HepG2 (cell line): ENCODE measurements around the gene CHEK2. TPM values are rescaled to one million over a fixed set of nuclear protein-coding genes. Genes with fewer than 3 reads are reported as not detected.

ENCODE experiments used
- ATAC-seq: fragments of 200-7000 bp; cut with Tn5 transposase; 3 replicates; pipeline ENCODE4 v1.9.1; 2020; ENCODE audit warnings: mild to moderate bottlenecking, moderate library complexity
- BruUV-seq: library from RNA; stranded (reverse); fragments of 400-500 nt; replicated peaks from 2 replicates; lab custom pipeline; 2021; lab: Mats Ljungman, UMichigan
- CTCF ChIA-PET: fragments of 300-600 bp; formaldehyde crosslinking; extraction: SDS; loops from one replicate; lab custom pipeline; 2021; ENCODE audit warnings: low total read pairs, inconsistent platforms, low intra/inter-chr PET ratio; lab: Yijun Ruan, JAX
- POLR2A ChIA-PET: fragments of 350-600 bp; sonication (Branson Sonifier 250); formaldehyde crosslinking; loops from one replicate; lab custom pipeline; 2020; ENCODE audit warnings: antibody characterized with exemption, inconsistent platforms; lab: Yijun Ruan, JAX
- DNase-seq: peaks from one replicate; pipeline ENCODE4 v3.0.0-alpha.2; 2015; ENCODE audit warnings: low spot score
- FAIRE-seq: peaks from 3 replicates; lab custom pipeline; 2011; peaks lifted over from hg19 to GRCh38; lab: Jason Lieb, UNC
- H2AFZ ChIP-seq: one replicate; pipeline ENCODE4 v1.6.1; 2011; ENCODE audit warnings: low read length, inconsistent platforms
- H3K27ac ChIP-seq: fragments of 300-600 bp; 3 replicates; pipeline ENCODE4 v1.8.0; 2011; ENCODE audit warnings: mixed run types, mild to moderate bottlenecking, mixed read lengths, low read length, inconsistent platforms; ENCODE audit not compliant: insufficient read depth; ENCODE audit errors: extremely low read length
- H3K27me3 ChIP-seq, 2 experiments: fragments of 200-600 bp in 1 of 2; 2 replicates in 1 of 2; 3 replicates in 1 of 2; pipeline versions ENCODE4 v1.6.0 to v1.8.0; 2011; ENCODE audit warnings: low read length in 2 of 2, mild to moderate bottlenecking in 2 of 2, moderate library complexity in 2 of 2, inconsistent platforms in 1 of 2; ENCODE audit not compliant: insufficient read depth in 2 of 2, control insufficient read depth in 1 of 2
- H3K36me3 ChIP-seq, 2 experiments: fragments of 200-600 bp in 1 of 2; replicated peaks in 1 of 2; 2 replicates in 1 of 2; 3 replicates in 1 of 2; pipeline versions ENCODE4 v1.5.1 to v1.8.0; 2011; ENCODE audit warnings: low read length in 2 of 2, inconsistent platforms in 1 of 2; ENCODE audit not compliant: insufficient read depth in 2 of 2, control insufficient read depth in 1 of 2
- H3K4me1 ChIP-seq: 2 replicates; pipeline ENCODE4 v1.5.1; 2012; ENCODE audit warnings: low read length, inconsistent platforms; ENCODE audit not compliant: insufficient read depth
- H3K4me2 ChIP-seq: 2 replicates; pipeline ENCODE4 v1.6.0; 2011; ENCODE audit warnings: low read depth, low read length, inconsistent platforms
- H3K4me3 ChIP-seq, 3 experiments: fragments of 200-600 bp in 1 of 3; sonication (generic), shearing (Covaris generic) in 1 of 3; replicated peaks in 1 of 3; 2 replicates each; pipeline ENCODE4 v1.5.1; 2011 to 2016; ENCODE audit warnings: low read length in 3 of 3, inconsistent platforms in 2 of 3, low read depth in 2 of 3, mild to moderate bottlenecking in 2 of 3, control low read depth in 1 of 3, mixed read lengths in 1 of 3; ENCODE audit not compliant: insufficient read depth in 1 of 3
- H3K79me2 ChIP-seq: one replicate; pipeline ENCODE4 v1.6.1; 2011; ENCODE audit warnings: low read length, inconsistent platforms; ENCODE audit not compliant: insufficient read depth
- H3K9ac ChIP-seq: 2 replicates; pipeline ENCODE4 v1.6.0; 2011; ENCODE audit warnings: mild to moderate bottlenecking, low read depth, low read length, inconsistent platforms; ENCODE audit not compliant: insufficient read depth
- H3K9me3 ChIP-seq: 2 replicates; pipeline ENCODE4 v1.5.1; 2012; ENCODE audit warnings: mild to moderate bottlenecking, low read length
- H4K20me1 ChIP-seq: 2 replicates; pipeline ENCODE4 v1.6.0; 2011; ENCODE audit warnings: inconsistent platforms, mild to moderate bottlenecking, low read length, moderate library complexity; ENCODE audit not compliant: insufficient read depth
- FOSL2 ChIP-seq: sonication (generic); formaldehyde crosslinking; IDR thresholded peaks from 2 replicates; pipeline ENCODE4 v1.4.0; 2020; ENCODE audit warnings: missing genetic modification reagents
- IKZF1 ChIP-seq: fragments of 450-650 bp; IDR thresholded peaks from 2 replicates; pipeline ENCODE4 v1.7.1; 2016
- NCOA1 ChIP-seq: sonication (generic); formaldehyde crosslinking; IDR thresholded peaks from 2 replicates; pipeline ENCODE4 v1.9.0; 2021; ENCODE audit warnings: missing genetic modification reagents
- NFYC ChIP-seq: IDR thresholded peaks from 2 replicates; pipeline ENCODE4 v1.6.1; 2016; ENCODE audit warnings: missing genetic modification reagents, missing compliant biosample characterization
- ZBTB49 ChIP-seq: sonication (generic); formaldehyde crosslinking; IDR thresholded peaks from 2 replicates; pipeline ENCODE4 v1.4.0; 2020; ENCODE audit warnings: missing genetic modification reagents, borderline replicate concordance
- ZMYM3 ChIP-seq: sonication (generic); formaldehyde crosslinking; IDR thresholded peaks from 2 replicates; pipeline ENCODE4 v1.5.1; 2020; ENCODE audit warnings: mild to moderate bottlenecking, missing genetic modification reagents
- ZNF263 ChIP-seq: sonication (generic); formaldehyde crosslinking; IDR thresholded peaks from 2 replicates; pipeline ENCODE4 v1.4.0; 2020; ENCODE audit warnings: missing genetic modification reagents
- ZNF3 ChIP-seq: IDR thresholded peaks from 2 replicates; pipeline ENCODE4 v1.7.0; 2017; ENCODE audit warnings: inconsistent platforms
- ZNF414 ChIP-seq: sonication (generic); formaldehyde crosslinking; IDR thresholded peaks from 2 replicates; pipeline ENCODE4 v1.5.0; 2020; ENCODE audit warnings: missing genetic modification reagents
- WGBS: methylation state at CpG from one replicate; pipeline ENCODE4 v1.1.6; 2017; ENCODE audit warnings: low lambda C conversion rate; 5-methylcytosine and 5-hydroxymethylcytosine counted together
- in situ Hi-C: cut with HindIII; loops from 2 replicates; pipeline ENCODE4 v1.10.0; 2017; ENCODE audit warnings: low pct_unique_long_range_greater_than_20kb; ENCODE audit not compliant: extremely low pct_ligation_motif_present
- intact Hi-C: fragments of 100-400 bp; cut with micrococcal nuclease; formaldehyde crosslinking; loops from one replicate; pipeline ENCODE4 v1.10.0; 2022; ENCODE audit not compliant: unreplicated experiment
- polyA plus RNA-seq, 8 experiments: library from polyadenylated mRNA; depleted of rRNA in 3 of 8; stranded (reverse) in 7 of 8; unstranded in 1 of 8; fragments of >200 nt; fragmentation: Illumina TruSeq in 4 of 8; extraction: Trizol in 4 of 8; gene quantifications; 2 replicates each; pipeline versions ENCODE4 v1.2.1 to v1.2.3, GENCODE V29; 2011 to 2016; ENCODE audit warnings: low read depth in 4 of 8, missing spikeins in 1 of 8, mixed read lengths in 1 of 8; ENCODE audit not compliant: insufficient read depth in 1 of 8
- total RNA-seq, 5 experiments: library from RNA; depleted of rRNA; stranded (reverse); fragments of >200 nt; fragmentation: Illumina TruSeq; extraction: Trizol; gene quantifications; 2 replicates each; pipeline ENCODE4 v1.2.3, GENCODE V29; 2016; ENCODE audit warnings: low read depth in 1 of 5

The CHEK2 gene
- total and polyA plus RNA-seq, 2 of the 13 experiments (the other 11 are each of a cell fraction or from before 2014, with no cell fraction given) = 27.0 to 40.5 TPM

GRCh38 chr22:28773461-28773867, 31.8 kb upstream of the CHEK2 start:
- no peak for FAIRE-seq
- CTCF ChIA-PET = no interaction called here
- no peak overlapping the region for H2AFZ ChIP-seq

More at GRCh38 chr22:28773461-28773867, 31.8 kb upstream of the CHEK2 start:
- TSS peak; percentile 81 for BruUV-seq
- no peaks in the 10 kb centered on the region for H3K9me3 ChIP-seq
- peak overlapping the region; percentile 91 for H3K27ac ChIP-seq
- WGBS = under 1% methylated on average over 10 of the region's 10 CpGs
- H3K9ac ChIP-seq = peak overlapping the region; percentile 96
- no peak for TF ChIP-seq ZBTB49 (CRISPR knock-in tag)
- peak; percentile 66; the same call in 1 of the 2 replicates for TF ChIP-seq ZNF263 (CRISPR knock-in tag)
- 0 out of 2 replicates have a peak, but pooled peaks have one; percentile 0 for TF ChIP-seq ZMYM3 (CRISPR knock-in tag)
- 0 out of 2 replicates have a peak, but pooled peaks have one; percentile 57 for TF ChIP-seq ZNF414 (CRISPR knock-in tag)
- TF ChIP-seq ZNF3 = peak; percentile 92
- no peak for TF ChIP-seq NFYC (CRISPR knock-in tag)
- 0 out of 2 replicates have a peak, but pooled peaks have one; percentile 0 for TF ChIP-seq FOSL2 (CRISPR knock-in tag)
- TF ChIP-seq IKZF1 = no peak
- 0 out of 2 replicates have a peak, but pooled peaks have one; percentile 11 for TF ChIP-seq NCOA1
- TF ChIP-seq, all 625 proteins: peak for 6
- POLR2A ChIA-PET = interaction anchor here (1.0 to 4.5 kb wide), 12 partner anchors 11 to 93 kb away, joined by 3 to 59 read pairs (median 5); partner anchors contain the start of genes CHEK2, HSCB, TTC28 and XBP1
- peak overlapping the region; percentile 71 to 87 (median 82) for H3K4me3 ChIP-seq
- H4K20me1 ChIP-seq = no peaks in the 10 kb centered on the region
- H3K36me3 ChIP-seq = peaks cover 0 to 22% of the 10 kb centered on the region in 2 experiments; a peak in 2 of 5 replicates
- H3K4me2 ChIP-seq = peak overlapping the region; percentile 82
- peaks cover 49% of the 10 kb centered on the region for H3K79me2 ChIP-seq
- in situ Hi-C loops = no loop called here
- peaks cover 84% of the 10 kb centered on the region for H3K4me1 ChIP-seq
- no peaks in the 10 kb centered on the region; a peak in 1 of 5 replicates for H3K27me3 ChIP-seq
- DNase-seq = no peak
- intact Hi-C loops = no loop called here
- ATAC-seq = no peak
